ENCODE data around the gene CACNB2. TPM values are rescaled to one million over a fixed set of nuclear protein-coding genes. Genes with fewer than 3 reads are reported as not detected.

Gene CACNB2
- total and polyA plus RNA-seq, 2 donors (not counting 3 experiments of a cell fraction or from before 2014, with no cell fraction given) = not detected

GRCh38 chr10:18254692-18255091, 114.5 kb downstream of the CACNB2 start:
- H4K20me1 ChIP-seq (replicated peaks; ENCODE audit: control insufficient read depth, extremely low read depth, insufficient read depth, low read length) = no peaks in the 10 kb centered on the region
- FAIRE-seq (no peak), DNase-seq (ENCODE audit: low read depth, low spot score) (no peak)
- dilution Hi-C loops (cut with MboI; ENCODE audit: extremely low pct_ligation_motif_present, low sequenced_read_pairs) = no loop called here
- POLR2A ChIA-PET = no interaction called here
- no peaks in the 10 kb centered on the region for H3K27me3 ChIP-seq (ENCODE audit: control insufficient read depth in 2 of 2, insufficient read depth in 2 of 2, low read length in 2 of 2)
- no peaks in the 10 kb centered on the region for H3K36me3 ChIP-seq (ENCODE audit: control insufficient read depth in 2 of 2, extremely low read depth in 1 of 2, insufficient read depth in 2 of 2, low read length in 2 of 2)
- H3K4me2 ChIP-seq (ENCODE audit: insufficient read depth, low read length) = no peak overlapping the region
- H3K9me3 ChIP-seq (replicated peaks; ENCODE audit: control insufficient read depth, insufficient read depth, low read length) = no peaks in the 10 kb centered on the region
- no peak overlapping the region for H2AFZ ChIP-seq (ENCODE audit: low read depth, low read length)
- H3K79me2 ChIP-seq (ENCODE audit: control insufficient read depth, insufficient read depth, low read length) = no peaks in the 10 kb centered on the region
- H3K9ac ChIP-seq (replicated peaks; ENCODE audit: extremely low read depth, insufficient read depth, low read length) = no peak overlapping the region
- H3K4me1 ChIP-seq (ENCODE audit: control insufficient read depth, extremely low read depth, insufficient read depth, low read length) = no peaks in the 10 kb centered on the region
- no peak overlapping the region for H3K27ac ChIP-seq (ENCODE audit: insufficient read depth, low read depth, low read length)
- TF ChIP-seq, protein P1, sequence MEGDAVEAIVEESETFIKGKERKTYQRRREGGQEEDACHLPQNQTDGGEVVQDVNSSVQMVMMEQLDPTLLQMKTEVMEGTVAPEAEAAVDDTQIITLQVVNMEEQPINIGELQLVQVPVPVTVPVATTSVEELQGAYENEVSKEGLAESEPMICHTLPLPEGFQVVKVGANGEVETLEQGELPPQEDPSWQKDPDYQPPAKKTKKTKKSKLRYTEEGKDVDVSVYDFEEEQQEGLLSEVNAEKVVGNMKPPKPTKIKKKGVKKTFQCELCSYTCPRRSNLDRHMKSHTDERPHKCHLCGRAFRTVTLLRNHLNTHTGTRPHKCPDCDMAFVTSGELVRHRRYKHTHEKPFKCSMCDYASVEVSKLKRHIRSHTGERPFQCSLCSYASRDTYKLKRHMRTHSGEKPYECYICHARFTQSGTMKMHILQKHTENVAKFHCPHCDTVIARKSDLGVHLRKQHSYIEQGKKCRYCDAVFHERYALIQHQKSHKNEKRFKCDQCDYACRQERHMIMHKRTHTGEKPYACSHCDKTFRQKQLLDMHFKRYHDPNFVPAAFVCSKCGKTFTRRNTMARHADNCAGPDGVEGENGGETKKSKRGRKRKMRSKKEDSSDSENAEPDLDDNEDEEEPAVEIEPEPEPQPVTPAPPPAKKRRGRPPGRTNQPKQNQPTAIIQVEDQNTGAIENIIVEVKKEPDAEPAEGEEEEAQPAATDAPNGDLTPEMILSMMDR (IDR thresholded peaks at IDR 0.05; ENCODE audit: extremely low read depth in 1 of 2, insufficient read depth in 1 of 2, low read depth in 1 of 2, low read length in 2 of 2) = no peak
- TF ChIP-seq MAX (IDR thresholded peaks at IDR 0.05; ENCODE audit: insufficient read depth, insufficient read length) = no peak
- no peak for TF ChIP-seq POLR2A (IDR thresholded peaks at IDR 0.05; ENCODE audit: low read depth, low read length)
- TF ChIP-seq MYC (IDR thresholded peaks at IDR 0.05; ENCODE audit: low read depth, low read length) = no peak
- TF ChIP-seq POLR2AphosphoS5 (IDR thresholded peaks at IDR 0.05; ENCODE audit: insufficient read depth, low read depth, low read length) = no peak
- CTCF ChIA-PET = no interaction called here
- intact Hi-C loops (cut with micrococcal nuclease) = loop anchor here (1.0 kb wide), 1 partner anchor 12 kb away; no protein-coding TSS in a partner anchor
- H3K9me1 ChIP-seq (replicated peaks; ENCODE audit: control insufficient read depth, extremely low read depth, insufficient read depth, low read length) = no peaks in the 10 kb centered on the region
- BruUV-seq (replicated peaks) = no TSS peak
- H3K4me3 ChIP-seq (replicated peaks in 1 of 3; ENCODE audit: insufficient read depth in 1 of 3, low read depth in 1 of 3, low read length in 3 of 3) = no peak overlapping the region

- no peak overlapping the region for H3K4me2 ChIP-seq (ENCODE audit: insufficient read depth, low read length)
- H4K20me1 ChIP-seq (replicated peaks; ENCODE audit: control insufficient read depth, extremely low read depth, insufficient read depth, low read length) = no peaks in the 10 kb centered on the region
- ChIA-PET CTCF (no interaction called here), POLR2A (no interaction called here)
- no peak overlapping the region for H3K27ac ChIP-seq (ENCODE audit: insufficient read depth, low read depth, low read length)
- H3K36me3 ChIP-seq (ENCODE audit: control insufficient read depth in 2 of 2, extremely low read depth in 1 of 2, insufficient read depth in 2 of 2, low read length in 2 of 2) = no peaks in the 10 kb centered on the region
- dilution Hi-C loops (cut with MboI; ENCODE audit: extremely low pct_ligation_motif_present, low sequenced_read_pairs) (no loop called here), intact Hi-C loops (cut with micrococcal nuclease) (no loop called here)
- H3K4me3 ChIP-seq (replicated peaks in 1 of 3; ENCODE audit: insufficient read depth in 1 of 3, low read depth in 1 of 3, low read length in 3 of 3) = no peak overlapping the region
- no peak for DNase-seq (ENCODE audit: low read depth, low spot score)
- H3K27me3 ChIP-seq (ENCODE audit: control insufficient read depth in 2 of 2, insufficient read depth in 2 of 2, low read length in 2 of 2) = no peaks in the 10 kb centered on the region
- BruUV-seq (replicated peaks) = no TSS peak
- no peak overlapping the region for H3K9ac ChIP-seq (replicated peaks; ENCODE audit: extremely low read depth, insufficient read depth, low read length)
- H3K9me3 ChIP-seq (replicated peaks; ENCODE audit: control insufficient read depth, insufficient read depth, low read length) = no peaks in the 10 kb centered on the region
- H3K4me1 ChIP-seq (ENCODE audit: control insufficient read depth, extremely low read depth, insufficient read depth, low read length) = no peaks in the 10 kb centered on the region
- no peak for FAIRE-seq
- no peaks in the 10 kb centered on the region for H3K9me1 ChIP-seq (replicated peaks; ENCODE audit: control insufficient read depth, extremely low read depth, insufficient read depth, low read length)
- no peaks in the 10 kb centered on the region for H3K79me2 ChIP-seq (ENCODE audit: control insufficient read depth, insufficient read depth, low read length)
- H2AFZ ChIP-seq (ENCODE audit: low read depth, low read length) = no peak overlapping the region
- TF ChIP-seq JUN (IDR thresholded peaks at IDR 0.05; ENCODE audit: borderline replicate concordance, insufficient read depth, insufficient read length, low read depth) (no peak), EZH2 (IDR thresholded peaks at IDR 0.05; ENCODE audit: borderline replicate concordance, low read depth, low read length, severe bottlenecking) (no peak), GATA2 (IDR thresholded peaks at IDR 0.05; ENCODE audit: insufficient read depth, insufficient read length, low read depth, low read length) (no peak), MYC (IDR thresholded peaks at IDR 0.05; ENCODE audit: low read depth, low read length) (no peak), POLR2AphosphoS5 (IDR thresholded peaks at IDR 0.05; ENCODE audit: insufficient read depth, low read depth, low read length) (no peak), FOS (IDR thresholded peaks at IDR 0.05; ENCODE audit: borderline replicate concordance, insufficient read depth, low read length) (no peak), POLR2A (IDR thresholded peaks at IDR 0.05; ENCODE audit: low read depth, low read length) (no peak), MAX (IDR thresholded peaks at IDR 0.05; ENCODE audit: insufficient read depth, insufficient read length) (no peak)
- TF ChIP-seq, protein P1 (IDR thresholded peaks at IDR 0.05; ENCODE audit: extremely low read depth in 1 of 2, insufficient read depth in 1 of 2, low read depth in 1 of 2, low read length in 2 of 2) = no peak
These were observed 120.2 kb downstream of the CACNB2 start for GRCh38 chr10:18260310-18260922.

All from endothelial cell of umbilical vein (primary cell).